Measurements from ENCODE around the gene NFIC. TPM values are rescaled to one million over a fixed set of nuclear protein-coding genes. Genes with fewer than 3 reads are reported as not detected.

Gene NFIC
- polyA plus RNA-seq, 1 donor from 2014 or later, result 0.24 TPM

DNA sequence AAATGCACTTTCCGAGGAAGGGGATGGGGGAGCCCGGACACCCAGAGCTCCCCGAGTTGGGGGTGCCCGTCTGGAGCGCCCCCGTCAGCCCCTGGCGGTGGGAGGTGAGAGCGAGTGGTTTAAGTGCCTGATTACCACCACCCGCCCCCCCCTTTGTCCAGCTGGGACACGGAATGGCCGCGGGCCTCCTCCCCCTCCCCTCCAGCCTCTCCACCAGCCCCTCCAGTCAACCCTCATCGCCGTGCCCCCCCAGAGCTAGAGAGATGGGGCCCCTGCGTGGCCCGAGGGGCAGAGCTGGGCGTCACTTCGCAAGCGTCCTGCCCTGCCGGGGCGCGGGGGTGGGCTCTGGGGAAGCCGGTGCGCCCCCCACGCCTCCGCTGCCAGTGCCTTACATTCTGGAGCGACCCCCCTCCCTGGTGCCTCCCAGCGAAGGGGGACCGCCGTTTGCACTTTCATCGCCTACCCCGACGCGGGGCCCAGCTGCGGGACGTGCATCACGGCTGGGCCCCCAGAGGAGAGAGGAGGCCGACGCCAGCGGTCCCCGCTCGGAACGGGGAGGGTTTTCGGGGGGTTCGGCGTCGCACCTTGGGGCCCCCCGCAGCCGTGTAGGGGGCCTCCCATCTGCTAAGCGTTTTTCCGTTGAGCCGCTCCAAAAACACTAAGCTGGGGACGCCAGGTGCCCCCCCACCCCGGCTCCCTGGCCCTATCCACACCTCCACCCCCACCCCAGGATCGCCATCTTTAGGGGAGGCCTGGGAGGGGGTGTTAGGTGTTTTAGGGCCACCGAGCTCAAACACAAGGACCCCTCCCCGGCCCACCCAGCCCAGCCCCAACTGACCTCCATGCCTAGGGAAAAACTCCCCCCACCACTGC is 97.6 kb downstream of the NFIC start:
- Histone ChIP-seq H3K9me2 (ENCODE audit: insufficient read depth, low read length) (no peaks in the 10 kb centered on the region), H3K9me3 (ENCODE audit: low read length) (no peaks in the 10 kb centered on the region), H3K4me3 (ENCODE audit: low read length) (no peak overlapping the region), H2AFZ (ENCODE audit: low read depth, low read length) (no peak overlapping the region), H4K20me1 (ENCODE audit: insufficient read depth) (no peaks in the 10 kb centered on the region), H3K4me2 (ENCODE audit: low read length) (no peak overlapping the region), H3K27me3 (ENCODE audit: insufficient read depth, low read depth, low read length) (peaks cover 39% of the 10 kb centered on the region), H3K36me3 (ENCODE audit: insufficient read depth, low read length) (no peaks in the 10 kb centered on the region), H3K27ac (ENCODE audit: low read length) (no peak overlapping the region), H3F3A (ENCODE audit: insufficient read depth, low read length, poor library complexity, severe bottlenecking) (no peaks in the 10 kb centered on the region), H3K9ac (ENCODE audit: low read length) (no peak overlapping the region), H3K79me2 (replicated peaks; ENCODE audit: insufficient read depth, low read length) (no peaks in the 10 kb centered on the region)
- TF ChIP-seq MXI1 (conservative IDR thresholded peaks at IDR 0.05; ENCODE audit: poor library complexity, severe bottlenecking) (no peak), EP300 (conservative IDR thresholded peaks at IDR 0.05; ENCODE audit: poor library complexity, severe bottlenecking) (no peak), EZH2 (IDR thresholded peaks at IDR 0.05; ENCODE audit: borderline replicate concordance, insufficient read depth, low read length, poor library complexity, severe bottlenecking) (no peak), TAF1 (IDR thresholded peaks at IDR 0.05; ENCODE audit: low read depth) (no peak), POLR2AphosphoS5 (IDR thresholded peaks at IDR 0.05) (no peak), SMC3 (conservative IDR thresholded peaks at IDR 0.05; ENCODE audit: poor library complexity) (no peak), RAD21 (conservative IDR thresholded peaks at IDR 0.05) (no peak)
- TF ChIP-seq, protein P1, sequence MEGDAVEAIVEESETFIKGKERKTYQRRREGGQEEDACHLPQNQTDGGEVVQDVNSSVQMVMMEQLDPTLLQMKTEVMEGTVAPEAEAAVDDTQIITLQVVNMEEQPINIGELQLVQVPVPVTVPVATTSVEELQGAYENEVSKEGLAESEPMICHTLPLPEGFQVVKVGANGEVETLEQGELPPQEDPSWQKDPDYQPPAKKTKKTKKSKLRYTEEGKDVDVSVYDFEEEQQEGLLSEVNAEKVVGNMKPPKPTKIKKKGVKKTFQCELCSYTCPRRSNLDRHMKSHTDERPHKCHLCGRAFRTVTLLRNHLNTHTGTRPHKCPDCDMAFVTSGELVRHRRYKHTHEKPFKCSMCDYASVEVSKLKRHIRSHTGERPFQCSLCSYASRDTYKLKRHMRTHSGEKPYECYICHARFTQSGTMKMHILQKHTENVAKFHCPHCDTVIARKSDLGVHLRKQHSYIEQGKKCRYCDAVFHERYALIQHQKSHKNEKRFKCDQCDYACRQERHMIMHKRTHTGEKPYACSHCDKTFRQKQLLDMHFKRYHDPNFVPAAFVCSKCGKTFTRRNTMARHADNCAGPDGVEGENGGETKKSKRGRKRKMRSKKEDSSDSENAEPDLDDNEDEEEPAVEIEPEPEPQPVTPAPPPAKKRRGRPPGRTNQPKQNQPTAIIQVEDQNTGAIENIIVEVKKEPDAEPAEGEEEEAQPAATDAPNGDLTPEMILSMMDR (IDR thresholded peaks at IDR 0.05; ENCODE audit: poor library complexity, severe bottlenecking), result no peak
- TF ChIP-seq, protein P2, sequence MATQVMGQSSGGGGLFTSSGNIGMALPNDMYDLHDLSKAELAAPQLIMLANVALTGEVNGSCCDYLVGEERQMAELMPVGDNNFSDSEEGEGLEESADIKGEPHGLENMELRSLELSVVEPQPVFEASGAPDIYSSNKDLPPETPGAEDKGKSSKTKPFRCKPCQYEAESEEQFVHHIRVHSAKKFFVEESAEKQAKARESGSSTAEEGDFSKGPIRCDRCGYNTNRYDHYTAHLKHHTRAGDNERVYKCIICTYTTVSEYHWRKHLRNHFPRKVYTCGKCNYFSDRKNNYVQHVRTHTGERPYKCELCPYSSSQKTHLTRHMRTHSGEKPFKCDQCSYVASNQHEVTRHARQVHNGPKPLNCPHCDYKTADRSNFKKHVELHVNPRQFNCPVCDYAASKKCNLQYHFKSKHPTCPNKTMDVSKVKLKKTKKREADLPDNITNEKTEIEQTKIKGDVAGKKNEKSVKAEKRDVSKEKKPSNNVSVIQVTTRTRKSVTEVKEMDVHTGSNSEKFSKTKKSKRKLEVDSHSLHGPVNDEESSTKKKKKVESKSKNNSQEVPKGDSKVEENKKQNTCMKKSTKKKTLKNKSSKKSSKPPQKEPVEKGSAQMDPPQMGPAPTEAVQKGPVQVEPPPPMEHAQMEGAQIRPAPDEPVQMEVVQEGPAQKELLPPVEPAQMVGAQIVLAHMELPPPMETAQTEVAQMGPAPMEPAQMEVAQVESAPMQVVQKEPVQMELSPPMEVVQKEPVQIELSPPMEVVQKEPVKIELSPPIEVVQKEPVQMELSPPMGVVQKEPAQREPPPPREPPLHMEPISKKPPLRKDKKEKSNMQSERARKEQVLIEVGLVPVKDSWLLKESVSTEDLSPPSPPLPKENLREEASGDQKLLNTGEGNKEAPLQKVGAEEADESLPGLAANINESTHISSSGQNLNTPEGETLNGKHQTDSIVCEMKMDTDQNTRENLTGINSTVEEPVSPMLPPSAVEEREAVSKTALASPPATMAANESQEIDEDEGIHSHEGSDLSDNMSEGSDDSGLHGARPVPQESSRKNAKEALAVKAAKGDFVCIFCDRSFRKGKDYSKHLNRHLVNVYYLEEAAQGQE (IDR thresholded peaks at IDR 0.05; ENCODE audit: borderline replicate concordance), result no peak

DNA sequence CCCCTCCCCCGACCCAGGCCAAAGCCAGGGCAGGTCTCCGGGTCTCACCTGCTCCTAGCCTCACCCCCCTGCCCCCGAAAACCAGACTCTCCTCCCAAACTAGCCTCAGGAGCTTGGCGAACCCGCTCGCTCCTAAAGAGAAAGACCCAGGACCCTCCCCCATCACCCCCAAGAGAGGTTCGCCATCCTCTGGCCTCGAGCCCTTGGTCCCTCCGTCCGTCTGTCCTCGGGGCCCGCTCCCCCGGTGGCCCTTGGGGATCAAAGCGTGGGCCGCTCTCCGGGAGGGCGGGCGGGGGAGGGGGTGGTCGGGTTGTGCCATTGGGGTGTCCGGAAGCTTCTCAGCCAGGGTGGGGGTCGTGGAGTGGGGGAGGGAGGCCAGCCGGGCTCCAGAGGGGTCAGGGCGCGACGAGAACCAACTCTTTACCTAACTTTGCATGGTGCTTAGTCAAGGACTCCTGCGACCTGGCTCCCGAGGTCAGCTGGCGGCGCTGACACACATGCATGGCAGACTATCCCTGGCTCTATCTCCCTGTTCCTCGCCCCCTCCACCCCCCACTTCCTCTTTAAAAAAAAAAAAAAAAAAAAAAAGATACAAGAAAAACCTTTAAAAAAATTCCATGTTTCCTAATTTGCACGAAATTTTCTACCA is 98.3 kb downstream of the NFIC start:
- Histone ChIP-seq H2AFZ (ENCODE audit: low read depth, low read length) (no peak overlapping the region), H3K4me3 (ENCODE audit: low read length) (no peak overlapping the region), H3F3A (ENCODE audit: insufficient read depth, low read length, poor library complexity, severe bottlenecking) (no peaks in the 10 kb centered on the region), H3K9me3 (ENCODE audit: low read length) (no peaks in the 10 kb centered on the region), H3K27ac (ENCODE audit: low read length) (no peak overlapping the region), H4K20me1 (ENCODE audit: insufficient read depth) (no peaks in the 10 kb centered on the region), H3K79me2 (replicated peaks; ENCODE audit: insufficient read depth, low read length) (no peaks in the 10 kb centered on the region), H3K9ac (ENCODE audit: low read length) (no peak overlapping the region), H3K4me2 (ENCODE audit: low read length) (no peak overlapping the region), H3K27me3 (ENCODE audit: insufficient read depth, low read depth, low read length) (peaks cover 40% of the 10 kb centered on the region), H3K9me2 (ENCODE audit: insufficient read depth, low read length) (no peaks in the 10 kb centered on the region), H3K36me3 (ENCODE audit: insufficient read depth, low read length) (no peaks in the 10 kb centered on the region)
- no peak for TF ChIP-seq RAD21 (conservative IDR thresholded peaks at IDR 0.05)
- no peak for TF ChIP-seq POLR2AphosphoS5 (IDR thresholded peaks at IDR 0.05)
- TF ChIP-seq MXI1 (conservative IDR thresholded peaks at IDR 0.05; ENCODE audit: poor library complexity, severe bottlenecking), result no peak
- TF ChIP-seq EZH2 (IDR thresholded peaks at IDR 0.05; ENCODE audit: borderline replicate concordance, insufficient read depth, low read length, poor library complexity, severe bottlenecking), result no peak
- no peak for TF ChIP-seq SMC3 (conservative IDR thresholded peaks at IDR 0.05; ENCODE audit: poor library complexity)
- TF ChIP-seq, protein P2 (IDR thresholded peaks at IDR 0.05; ENCODE audit: borderline replicate concordance), result no peak
- no peak for TF ChIP-seq TAF1 (IDR thresholded peaks at IDR 0.05; ENCODE audit: low read depth)
- TF ChIP-seq EP300 (conservative IDR thresholded peaks at IDR 0.05; ENCODE audit: poor library complexity, severe bottlenecking), result no peak
- TF ChIP-seq, protein P1 (IDR thresholded peaks at IDR 0.05; ENCODE audit: poor library complexity, severe bottlenecking), result no peak
